Large intestine (tissue), 3 donors: ENCODE data around the gene KDM4F. TPM values are rescaled to one million over a fixed set of nuclear protein-coding genes. Genes with fewer than 3 reads are reported as not detected.

ENCODE experiments used
- DNase-seq, 2 donors: peaks; one replicate each; pipeline versions ENCODE4 v3.0.0 to v3.0.0-alpha.2; 2013
- H3K27ac ChIP-seq: one replicate; pipeline ENCODE4 v1.5.1; 2013; ENCODE audit warnings: low read length
- H3K27me3 ChIP-seq: 2 replicates; pipeline ENCODE4 v1.6.1; 2013; ENCODE audit warnings: low read length; ENCODE audit not compliant: control insufficient read depth, insufficient read depth
- H3K36me3 ChIP-seq: 2 replicates; pipeline ENCODE4 v1.6.1; 2013; ENCODE audit warnings: low read length; ENCODE audit not compliant: control insufficient read depth, insufficient read depth
- H3K4me1 ChIP-seq: one replicate; pipeline ENCODE4 v1.6.1; 2013; ENCODE audit warnings: low read length; ENCODE audit not compliant: control insufficient read depth, insufficient read depth
- H3K4me3 ChIP-seq: one replicate; pipeline ENCODE4 v1.5.1; 2013; ENCODE audit warnings: low read length
- H3K9me3 ChIP-seq: one replicate; pipeline ENCODE4 v1.6.1; 2013; ENCODE audit warnings: mild to moderate bottlenecking, low read depth, low read length, moderate library complexity; ENCODE audit not compliant: control insufficient read depth
- WGBS: methylation state at CpG from one replicate; pipeline ENCODE4 v1.1.5; 2013; ENCODE audit warnings: low lambda C conversion rate; ENCODE audit not compliant: insufficient coverage; 5-methylcytosine and 5-hydroxymethylcytosine counted together
- polyA plus RNA-seq: library from polyadenylated mRNA; unstranded; fragments of 120-200 nt; gene quantifications from one replicate; pipeline ENCODE4 v1.2.1, GENCODE V29; 2013

Gene KDM4F
- polyA plus RNA-seq, 1 donor: not detected

DNA sequence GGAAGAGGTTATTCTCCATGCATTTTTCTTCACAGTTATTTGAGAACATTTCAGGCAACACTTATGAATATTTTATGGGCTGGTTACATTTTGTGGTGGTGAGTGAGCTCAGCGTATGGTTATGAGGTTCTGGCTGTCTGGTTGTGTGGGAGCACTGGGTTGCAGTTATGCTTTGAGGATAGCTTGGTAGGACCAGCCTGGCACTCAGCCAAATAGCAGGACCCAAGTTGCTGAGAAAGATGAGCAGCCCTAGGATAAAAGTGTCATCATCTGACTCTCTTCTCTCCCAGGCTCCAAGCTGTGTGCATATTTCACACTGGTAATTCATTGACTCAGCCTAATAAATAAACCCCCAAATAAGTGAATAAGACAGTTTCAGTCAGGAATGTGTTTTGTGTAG lies 9.4 kb downstream of the KDM4F start:
- no CpG with 5 or more reads among the region's 1 CpG for WGBS
- DNase-seq: no peak

DNA sequence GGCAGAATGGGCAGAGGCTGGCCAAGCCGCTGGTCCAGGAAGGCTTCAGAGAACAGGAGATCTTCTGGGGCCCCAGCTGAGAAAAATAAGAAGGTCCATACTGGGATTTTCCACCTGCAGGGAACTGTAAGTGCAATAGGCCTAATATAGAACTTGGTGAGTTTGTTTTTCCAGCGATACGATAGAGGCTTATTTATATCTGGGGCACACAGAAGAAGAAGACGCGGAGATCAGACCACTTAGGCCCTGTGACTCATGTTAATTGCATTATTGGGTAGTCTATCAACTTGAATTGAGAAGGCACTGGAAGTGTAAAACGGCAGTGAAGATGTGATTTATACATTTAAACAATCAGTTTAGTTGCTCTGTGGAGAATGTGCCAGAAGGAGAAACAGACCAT lies 9.8 kb downstream of the KDM4F start:
- no peak for DNase-seq
- WGBS: 90% methylated on average over 1 of the region's 6 CpGs
- H3K27me3 ChIP-seq: no peaks in the 10 kb centered on the region
- no peak overlapping the region for H3K27ac ChIP-seq
- no peak overlapping the region for H3K4me3 ChIP-seq
- no peaks in the 10 kb centered on the region for H3K36me3 ChIP-seq
- H3K9me3 ChIP-seq: no peaks in the 10 kb centered on the region
- peaks cover 3% of the 10 kb centered on the region for H3K4me1 ChIP-seq

More for the DNA sequence above, 9.4 kb downstream of the KDM4F start:
- H3K4me1 ChIP-seq: peaks cover 7% of the 10 kb centered on the region
- H3K27ac ChIP-seq: no peak overlapping the region
- H3K36me3 ChIP-seq: no peaks in the 10 kb centered on the region
- no peak overlapping the region for H3K4me3 ChIP-seq
- no peaks in the 10 kb centered on the region for H3K27me3 ChIP-seq
- no peaks in the 10 kb centered on the region for H3K9me3 ChIP-seq

DNA sequence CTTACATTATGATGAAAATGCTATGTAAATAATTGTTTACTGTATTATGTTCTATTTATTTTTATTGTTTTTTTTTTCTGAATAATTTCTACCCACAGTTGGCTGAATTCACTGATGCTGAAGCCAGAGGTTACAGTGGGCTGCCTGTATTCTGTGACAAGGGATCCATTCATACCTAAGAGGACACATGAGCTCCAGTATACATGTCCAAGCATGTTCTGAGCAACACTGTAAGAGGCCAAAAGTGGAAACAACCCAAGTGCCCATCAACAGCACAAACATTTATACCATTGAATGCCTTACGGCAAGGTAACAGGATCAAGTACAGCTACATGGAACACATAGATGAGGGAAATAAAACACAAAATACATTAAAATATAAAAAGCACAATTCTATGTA lies 16.1 kb downstream of the KDM4F start:
- Histone ChIP-seq H3K4me1 (no peaks in the 10 kb centered on the region), H3K27me3 (no peaks in the 10 kb centered on the region), H3K36me3 (no peaks in the 10 kb centered on the region), H3K27ac (no peak overlapping the region), H3K9me3 (no peaks in the 10 kb centered on the region), H3K4me3 (no peak overlapping the region)
- no peak for DNase-seq
- WGBS: no CpG with 5 or more reads among the region's 1 CpG

DNA sequence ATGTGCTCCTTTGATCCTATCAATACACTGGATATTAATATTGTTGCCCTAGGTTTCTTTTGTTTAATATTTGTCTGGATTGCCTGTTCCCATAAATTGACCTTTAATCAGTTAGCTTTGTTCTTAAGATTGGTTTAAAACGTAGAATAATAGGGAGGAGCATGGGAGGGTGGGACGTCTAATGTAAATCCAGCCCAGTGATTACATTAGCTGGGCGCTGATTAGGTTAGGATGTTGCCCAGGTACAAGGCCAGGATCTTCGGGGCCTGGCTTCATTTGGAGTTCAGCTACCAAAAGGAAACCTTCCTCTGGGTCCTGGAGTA lies 17.5 kb downstream of the KDM4F start, which contains the start of gene SRSF8:
Gene SRSF8, plus strand, starts transcription at position 204 of the 323 bp plus-strand sequence. CDS start 308 bp downstream, outside the sequence.
- peak in 1 of 2 donors; percentile 87 for DNase-seq
- H3K27ac ChIP-seq: peak within 1 kb of the TSS; percentile 96
- H3K27me3 ChIP-seq: no peaks in the 10 kb centered on the region
- no peaks in the 10 kb centered on the region for H3K36me3 ChIP-seq
- H3K4me3 ChIP-seq: peak within 1 kb of the TSS; percentile 64
- WGBS: no CpG with 5 or more reads among the region's 4 CpGs
- H3K9me3 ChIP-seq: no peaks in the 10 kb centered on the region
- no peaks in the 10 kb centered on the region for H3K4me1 ChIP-seq

DNA sequence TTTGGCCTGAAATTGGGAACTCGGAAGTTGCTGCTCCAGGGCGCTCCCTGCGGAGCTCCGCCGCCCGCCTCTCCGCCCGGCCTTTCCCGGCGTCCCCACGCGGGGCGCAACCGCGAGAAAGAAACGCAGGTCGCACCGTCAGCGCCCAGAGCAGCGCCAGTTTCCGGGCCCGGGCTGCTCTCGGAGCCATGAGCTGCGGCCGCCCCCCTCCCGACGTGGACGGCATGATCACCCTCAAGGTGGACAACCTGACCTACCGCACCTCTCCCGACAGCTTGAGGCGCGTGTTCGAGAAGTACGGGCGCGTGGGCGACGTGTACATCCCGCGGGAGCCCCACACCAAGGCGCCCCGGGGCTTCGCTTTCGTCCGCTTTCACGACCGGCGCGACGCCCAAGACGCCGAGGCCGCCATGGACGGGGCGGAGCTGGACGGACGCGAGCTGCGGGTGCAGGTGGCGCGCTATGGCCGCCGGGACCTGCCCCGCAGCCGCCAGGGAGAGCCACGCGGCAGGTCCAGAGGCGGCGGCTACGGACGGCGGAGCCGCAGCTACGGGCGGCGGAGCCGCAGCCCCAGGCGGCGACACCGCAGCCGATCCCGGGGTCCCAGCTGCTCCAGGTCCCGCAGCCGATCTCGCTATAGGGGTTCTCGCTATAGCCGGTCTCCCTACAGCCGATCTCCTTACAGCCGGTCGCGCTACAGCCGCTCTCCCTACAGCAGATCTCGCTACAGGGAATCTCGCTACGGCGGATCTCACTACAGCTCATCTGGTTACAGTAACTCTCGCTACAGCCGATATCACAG lies 18.0 kb downstream of the KDM4F start:
- Histone ChIP-seq H3K4me1 (no peaks in the 10 kb centered on the region), H3K27me3 (no peaks in the 10 kb centered on the region), H3K36me3 (no peaks in the 10 kb centered on the region), H3K4me3 (peak overlapping the region; percentile 64), H3K27ac (peak overlapping the region; percentile 96), H3K9me3 (no peaks in the 10 kb centered on the region)
- no CpG with 5 or more reads among the region's 98 CpGs for WGBS
- DNase-seq: peak; percentile 74 to 87

DNA sequence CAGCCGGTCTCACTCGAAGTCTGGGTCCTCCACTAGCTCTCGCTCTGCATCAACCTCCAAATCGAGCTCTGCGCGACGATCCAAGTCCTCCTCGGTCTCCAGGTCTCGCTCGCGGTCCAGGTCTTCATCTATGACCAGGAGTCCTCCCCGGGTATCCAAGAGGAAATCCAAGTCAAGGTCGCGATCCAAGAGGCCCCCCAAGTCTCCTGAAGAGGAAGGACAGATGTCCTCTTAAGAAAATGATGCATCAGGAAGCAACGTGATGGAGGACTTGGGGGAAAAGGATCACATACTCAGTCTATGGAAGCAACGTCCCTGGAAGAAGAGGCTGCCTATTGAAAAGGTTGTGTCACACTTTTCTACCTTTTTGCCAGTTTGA lies 18.6 kb downstream of the KDM4F start:
- Histone ChIP-seq H3K27ac (peak overlapping the region; percentile 96), H3K4me1 (no peaks in the 10 kb centered on the region), H3K36me3 (no peaks in the 10 kb centered on the region), H3K9me3 (no peaks in the 10 kb centered on the region), H3K4me3 (peak overlapping the region; percentile 64), H3K27me3 (no peaks in the 10 kb centered on the region)
- WGBS: 0% methylated on average over 1 of the region's 16 CpGs
- DNase-seq: peak in 1 of 2 donors; percentile 81

DNA sequence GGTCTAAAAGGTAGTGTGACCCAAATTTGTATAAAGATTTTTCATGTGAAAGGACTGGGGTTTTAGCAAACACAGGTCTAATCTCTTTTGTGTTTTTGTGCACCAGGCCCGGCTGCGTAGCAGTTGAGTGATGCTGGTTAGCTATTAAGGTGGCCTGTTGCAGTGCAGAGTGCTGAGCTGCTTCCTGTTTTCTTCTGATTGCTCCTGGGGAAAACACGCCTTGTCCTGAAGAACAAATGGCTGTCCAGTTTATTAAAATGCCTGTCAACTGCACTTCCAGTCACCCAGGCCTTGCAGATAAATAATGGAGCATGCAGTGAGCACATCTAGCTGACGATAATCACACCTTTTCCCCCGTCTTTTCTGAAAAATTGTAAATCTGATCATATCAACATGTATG lies 19.3 kb downstream of the KDM4F start:
- Histone ChIP-seq H3K4me3 (peak overlapping the region; percentile 64), H3K9me3 (no peaks in the 10 kb centered on the region), H3K36me3 (no peaks in the 10 kb centered on the region), H3K27me3 (no peaks in the 10 kb centered on the region), H3K27ac (peak overlapping the region; percentile 96), H3K4me1 (no peaks in the 10 kb centered on the region)
- WGBS: no CpG with 5 or more reads among the region's 5 CpGs
- DNase-seq: peak; percentile 94 to 96

DNA sequence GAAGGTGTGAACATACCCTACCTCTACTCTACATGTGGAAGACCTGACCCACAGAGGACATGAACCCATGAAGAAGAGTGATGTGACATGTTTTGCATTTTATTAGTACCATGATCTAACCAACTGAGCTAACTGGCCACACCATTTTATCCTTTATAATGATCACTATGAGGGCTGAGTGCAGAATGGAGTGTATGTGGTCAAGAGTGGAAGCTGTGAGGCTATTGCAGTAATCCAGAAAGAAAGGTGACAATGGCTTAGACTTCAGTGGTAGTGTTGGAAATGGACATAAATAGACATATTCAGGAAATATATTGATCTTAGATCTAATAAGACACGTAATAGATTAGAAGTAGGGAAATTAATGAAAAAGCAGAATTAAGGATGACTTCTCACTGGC lies 21.2 kb downstream of the KDM4F start:
- Histone ChIP-seq H3K27ac (no peak overlapping the region), H3K4me3 (no peak overlapping the region), H3K27me3 (no peaks in the 10 kb centered on the region), H3K4me1 (no peaks in the 10 kb centered on the region), H3K36me3 (no peaks in the 10 kb centered on the region), H3K9me3 (no peaks in the 10 kb centered on the region)
- WGBS: 89% methylated on average over 1 of the region's 1 CpG
- DNase-seq: no peak

DNA sequence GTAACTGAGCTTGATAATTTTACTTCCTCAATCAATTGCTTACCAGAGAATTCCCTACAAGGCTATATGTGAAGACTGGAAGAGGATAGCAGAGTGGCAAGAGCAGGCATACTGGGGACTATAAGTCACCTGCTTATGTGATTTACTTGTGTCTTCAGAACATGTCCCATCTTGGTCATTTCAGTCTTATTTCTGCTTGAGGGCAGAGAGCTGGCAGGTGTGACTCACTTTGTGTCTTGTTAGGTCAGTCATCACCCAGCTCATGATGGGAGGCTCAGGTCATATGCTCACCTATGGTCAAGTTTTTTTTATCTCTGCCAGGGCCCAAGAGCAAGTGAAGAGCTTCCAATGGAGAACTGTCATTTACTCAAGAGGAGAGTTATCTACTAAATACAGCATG lies 23.7 kb downstream of the KDM4F start:
- DNase-seq: peak in 1 of 2 donors; percentile 11
- no peaks in the 10 kb centered on the region for H3K4me1 ChIP-seq
- no peaks in the 10 kb centered on the region for H3K36me3 ChIP-seq
- no peak overlapping the region for H3K27ac ChIP-seq
- H3K9me3 ChIP-seq: no peaks in the 10 kb centered on the region
- no peak overlapping the region for H3K4me3 ChIP-seq
- H3K27me3 ChIP-seq: no peaks in the 10 kb centered on the region

DNA sequence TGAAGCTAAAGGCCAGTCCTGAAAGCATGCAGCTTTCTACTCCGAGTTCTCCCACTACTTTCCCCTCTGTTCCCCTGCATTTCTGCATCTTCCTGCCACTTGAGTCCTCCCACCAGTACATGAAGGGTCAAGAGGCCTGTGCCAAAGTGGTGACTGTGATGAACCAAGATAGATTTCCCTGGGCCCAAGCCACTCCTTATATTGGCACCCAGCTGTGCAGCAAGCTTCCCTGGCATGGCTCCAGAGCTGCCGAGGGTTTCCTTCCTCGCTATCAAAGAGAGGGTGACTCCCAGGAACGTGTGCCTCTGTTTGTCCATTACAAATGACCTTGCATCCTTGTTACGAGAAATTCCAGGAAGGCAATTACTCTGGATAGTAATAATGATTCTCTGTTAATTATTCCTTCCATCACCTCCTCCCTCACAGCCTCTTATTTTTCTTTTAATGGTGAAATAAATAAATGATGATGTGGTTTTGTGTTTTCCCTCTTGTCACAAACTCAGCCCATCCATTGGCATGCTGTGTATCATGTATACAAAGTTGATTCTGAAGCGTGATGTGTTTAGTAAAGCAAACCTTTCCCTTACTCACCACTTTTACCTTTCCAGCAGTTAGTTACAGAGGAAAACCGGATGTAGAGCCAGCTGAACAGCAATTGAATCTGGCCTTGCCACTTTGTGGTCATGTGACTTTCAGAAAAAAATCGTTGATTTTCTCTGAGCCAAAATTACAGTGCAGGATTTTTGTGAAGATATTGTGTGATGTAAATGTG lies 25.8 kb downstream of the KDM4F start:
- no peak overlapping the region for H3K27ac ChIP-seq
- no peaks in the 10 kb centered on the region for H3K4me1 ChIP-seq
- no peaks in the 10 kb centered on the region for H3K9me3 ChIP-seq
- H3K4me3 ChIP-seq: no peak overlapping the region
- peak; percentile 24 to 48 for DNase-seq
- 40% methylated on average over 1 of the region's 8 CpGs for WGBS
- H3K27me3 ChIP-seq: no peaks in the 10 kb centered on the region
- H3K36me3 ChIP-seq: no peaks in the 10 kb centered on the region
